Measurements from ENCODE around the gene NOP14.

NOP14 gene

DNA sequence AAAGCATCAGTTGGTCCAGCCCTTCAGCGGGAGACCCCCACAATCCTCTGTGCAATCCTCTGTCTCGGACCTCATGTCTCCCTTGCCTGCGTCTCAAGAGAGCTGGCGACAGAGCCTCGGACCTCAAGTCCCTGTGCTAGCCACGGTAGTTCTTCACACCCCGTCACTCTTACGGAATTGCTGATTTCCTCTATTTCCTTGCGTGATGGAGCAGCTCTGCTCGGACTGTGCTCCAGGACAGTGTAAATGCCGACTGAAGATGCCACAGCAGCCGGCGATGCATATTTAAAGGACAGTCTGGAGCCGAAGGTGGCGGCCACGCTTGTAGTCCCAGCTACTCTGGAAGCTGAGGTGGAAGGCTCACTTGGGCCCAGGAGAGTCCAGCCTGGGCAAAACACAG lies 2.1 kb upstream of the NOP14 start:
- Mint-ChIP-seq H3K36me3 (ENCODE audit: low read depth) (peaks cover 5% of the 10 kb centered on the region), H3K27me3 (ENCODE audit: low read depth, poor library complexity) (peaks cover 6% of the 10 kb centered on the region), H3K4me1 (peaks cover 38% of the 10 kb centered on the region), H3K27ac (peak overlapping the region; percentile 19), H3K9me3 (no peaks in the 10 kb centered on the region), H3K4me3 (peak overlapping the region; percentile 93)
- TF ChIP-seq, protein P1, sequence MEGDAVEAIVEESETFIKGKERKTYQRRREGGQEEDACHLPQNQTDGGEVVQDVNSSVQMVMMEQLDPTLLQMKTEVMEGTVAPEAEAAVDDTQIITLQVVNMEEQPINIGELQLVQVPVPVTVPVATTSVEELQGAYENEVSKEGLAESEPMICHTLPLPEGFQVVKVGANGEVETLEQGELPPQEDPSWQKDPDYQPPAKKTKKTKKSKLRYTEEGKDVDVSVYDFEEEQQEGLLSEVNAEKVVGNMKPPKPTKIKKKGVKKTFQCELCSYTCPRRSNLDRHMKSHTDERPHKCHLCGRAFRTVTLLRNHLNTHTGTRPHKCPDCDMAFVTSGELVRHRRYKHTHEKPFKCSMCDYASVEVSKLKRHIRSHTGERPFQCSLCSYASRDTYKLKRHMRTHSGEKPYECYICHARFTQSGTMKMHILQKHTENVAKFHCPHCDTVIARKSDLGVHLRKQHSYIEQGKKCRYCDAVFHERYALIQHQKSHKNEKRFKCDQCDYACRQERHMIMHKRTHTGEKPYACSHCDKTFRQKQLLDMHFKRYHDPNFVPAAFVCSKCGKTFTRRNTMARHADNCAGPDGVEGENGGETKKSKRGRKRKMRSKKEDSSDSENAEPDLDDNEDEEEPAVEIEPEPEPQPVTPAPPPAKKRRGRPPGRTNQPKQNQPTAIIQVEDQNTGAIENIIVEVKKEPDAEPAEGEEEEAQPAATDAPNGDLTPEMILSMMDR (IDR thresholded peaks at IDR 0.05): no peak
- DNase-seq: no peak

DNA sequence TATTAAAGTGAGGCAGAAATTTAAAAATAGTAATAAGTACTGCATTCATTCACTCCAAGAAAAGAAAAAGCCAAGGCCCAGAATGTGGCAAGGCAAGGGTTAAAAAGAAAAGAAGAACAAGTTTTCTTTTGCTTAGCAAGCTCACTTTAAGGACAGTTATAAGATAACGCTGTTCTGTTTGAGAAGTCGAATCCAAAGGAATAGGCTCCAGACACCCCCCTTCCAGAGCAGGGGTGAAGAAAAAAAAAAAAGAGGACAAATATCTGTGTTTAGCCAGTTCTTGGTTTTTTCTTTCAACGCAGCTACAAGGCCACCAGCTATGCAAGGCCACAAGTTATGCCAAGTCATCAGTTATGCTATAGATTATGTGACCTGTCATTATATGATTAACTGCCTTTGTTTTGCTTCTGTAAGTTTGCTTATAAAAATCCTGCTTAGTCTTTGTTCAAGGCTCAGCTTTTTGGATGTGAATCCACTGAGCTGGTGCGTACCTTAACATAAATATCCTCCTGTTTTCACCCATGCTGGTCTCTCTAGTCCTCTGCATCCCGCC lies 1.6 kb upstream of the NOP14 start:
- TF ChIP-seq, protein P1 (IDR thresholded peaks at IDR 0.05): no peak
- Mint-ChIP-seq H3K9me3 (no peaks in the 10 kb centered on the region), H3K36me3 (ENCODE audit: low read depth) (peaks cover 5% of the 10 kb centered on the region), H3K4me3 (peak overlapping the region; percentile 93), H3K27ac (peak overlapping the region; percentile 19), H3K27me3 (ENCODE audit: low read depth, poor library complexity) (peaks cover 6% of the 10 kb centered on the region), H3K4me1 (peaks cover 41% of the 10 kb centered on the region)
- DNase-seq: no peak

DNA sequence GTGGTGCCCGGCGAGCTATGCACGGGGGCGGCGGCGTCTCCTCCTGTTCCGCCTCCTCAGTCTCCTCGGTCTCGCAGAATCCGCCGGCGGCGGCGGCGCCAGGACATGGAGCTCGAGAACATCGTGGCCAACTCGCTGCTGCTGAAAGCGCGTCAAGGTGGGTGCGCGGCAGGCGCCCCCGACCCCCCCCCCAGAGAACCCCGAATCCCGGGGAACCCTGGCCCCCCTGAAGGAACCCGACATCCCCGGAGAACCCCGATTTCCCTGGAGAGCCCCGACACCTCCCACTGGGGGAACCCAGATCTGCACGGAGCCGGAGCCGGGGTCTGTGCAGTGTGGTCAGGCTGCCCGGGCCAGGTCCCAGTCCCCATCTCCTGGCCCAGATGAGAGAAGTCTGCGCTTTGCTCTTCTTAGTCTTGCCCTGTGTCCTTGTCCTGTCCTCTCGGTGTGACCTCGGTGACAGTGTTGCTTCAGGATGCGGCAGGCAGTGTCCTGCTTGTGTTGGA lies 813 bp upstream of the NOP14 start:
- H3K4me3 Mint-ChIP-seq: peak overlapping the region; percentile 93
- peaks cover 48% of the 10 kb centered on the region for H3K4me1 Mint-ChIP-seq
- H3K36me3 Mint-ChIP-seq (ENCODE audit: low read depth): peaks cover 9% of the 10 kb centered on the region
- peaks cover 6% of the 10 kb centered on the region for H3K27me3 Mint-ChIP-seq (ENCODE audit: low read depth, poor library complexity)
- no peaks in the 10 kb centered on the region for H3K9me3 Mint-ChIP-seq
- no peak overlapping the region for H3K27ac Mint-ChIP-seq
- TF ChIP-seq, protein P1 (IDR thresholded peaks at IDR 0.05): no peak
- peak; percentile 30 for DNase-seq

DNA sequence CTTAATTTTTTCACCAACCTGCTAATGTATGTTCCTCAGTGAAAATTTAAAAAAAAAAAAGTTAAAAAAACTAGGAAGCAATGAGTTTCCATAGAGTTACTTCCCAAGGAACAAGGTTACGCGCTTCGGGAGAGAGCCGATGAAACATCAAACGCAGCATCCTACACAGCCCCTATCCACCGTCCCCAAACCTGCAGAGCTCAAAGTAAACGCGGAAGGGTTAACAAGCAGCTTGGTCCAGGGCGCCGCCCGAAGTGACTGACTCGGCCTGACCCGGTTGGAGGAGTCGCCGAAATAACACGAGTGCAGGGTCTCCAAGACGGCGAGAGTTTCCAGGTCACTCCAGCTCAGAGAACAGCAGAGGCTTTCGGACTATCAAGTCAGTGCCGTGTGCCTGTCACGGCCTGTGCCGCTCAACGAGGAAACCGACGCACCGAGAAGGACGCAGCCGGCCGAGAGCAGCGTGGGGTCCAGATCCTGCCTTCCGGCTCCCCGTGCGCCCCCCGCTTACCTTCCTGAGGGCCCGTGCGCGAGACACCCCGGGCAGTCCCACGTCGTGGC lies 512 bp downstream of the NOP14 start:
- Mint-ChIP-seq H3K4me1 (peaks cover 53% of the 10 kb centered on the region), H3K9me3 (no peaks in the 10 kb centered on the region), H3K36me3 (ENCODE audit: low read depth) (peaks cover 13% of the 10 kb centered on the region), H3K27me3 (ENCODE audit: low read depth, poor library complexity) (peaks cover 6% of the 10 kb centered on the region), H3K4me3 (peak overlapping the region; percentile 84), H3K27ac (peak overlapping the region; percentile 99)
- TF ChIP-seq, protein P1 (IDR thresholded peaks at IDR 0.05): no peak
- DNase-seq: peak; percentile 68

DNA sequence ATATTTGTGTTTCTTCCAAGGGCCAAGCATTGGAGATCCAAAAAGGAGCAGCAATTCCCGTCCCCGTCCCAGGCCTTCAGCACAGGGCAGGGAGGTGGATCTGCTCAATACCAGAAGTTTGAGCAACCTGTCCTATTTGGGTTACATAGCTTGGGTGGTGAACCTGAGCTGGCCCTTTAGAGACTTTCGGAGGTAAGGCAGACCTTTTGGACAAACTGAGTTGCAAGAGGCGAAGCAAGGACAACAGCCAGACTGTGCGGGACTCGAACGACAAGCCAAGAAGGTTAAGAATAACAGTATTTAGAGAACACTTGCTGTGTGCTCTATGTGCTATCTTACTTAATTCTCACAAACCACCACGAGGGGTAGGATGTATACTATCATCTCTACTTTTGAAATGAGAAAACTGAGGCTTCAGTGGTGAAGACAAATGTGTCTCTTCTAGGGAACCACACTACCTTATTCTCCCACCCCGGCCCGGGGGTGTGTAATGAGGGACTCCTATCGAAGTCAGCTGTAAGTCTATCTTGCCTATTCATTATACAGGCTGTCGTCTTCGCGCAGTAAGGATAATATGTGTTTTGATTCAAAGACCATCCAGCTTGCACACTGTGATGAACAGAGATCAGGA lies 1.3 kb downstream of the NOP14 start:
- TF ChIP-seq, protein P1 (IDR thresholded peaks at IDR 0.05): no peak
- H3K27me3 Mint-ChIP-seq (ENCODE audit: low read depth, poor library complexity): peaks cover 6% of the 10 kb centered on the region
- H3K4me1 Mint-ChIP-seq: peaks cover 58% of the 10 kb centered on the region
- H3K36me3 Mint-ChIP-seq (ENCODE audit: low read depth): peaks cover 20% of the 10 kb centered on the region
- peak; percentile 25 for DNase-seq
- no peaks in the 10 kb centered on the region for H3K9me3 Mint-ChIP-seq
- peak overlapping the region; percentile 99 for H3K27ac Mint-ChIP-seq
- H3K4me3 Mint-ChIP-seq: peak overlapping the region; percentile 84
